Activated CD4-positive, alpha-beta T cell treated with anti-CD3 and anti-CD28 coated beads, Interleukin-2, amount 50 U/mL, for 4 hours (primary cell): ENCODE results near the gene TTLL6.
"Not testable (repeated sequence)": the region's sequence is repeated elsewhere in the genome, so short reads cannot be mapped to it uniquely, and the experiment has no call there.

Source experiments
- DNase-seq, 2 experiments: peaks; one replicate each; pipeline ENCODE4 v3.0.0-alpha.2; 2020

Gene TTLL6

GRCh38 chr17:48814504-48814903 is 2.5 kb downstream of the TTLL6 start:
- peak; percentile 56 to 60 for DNase-seq

DNA sequence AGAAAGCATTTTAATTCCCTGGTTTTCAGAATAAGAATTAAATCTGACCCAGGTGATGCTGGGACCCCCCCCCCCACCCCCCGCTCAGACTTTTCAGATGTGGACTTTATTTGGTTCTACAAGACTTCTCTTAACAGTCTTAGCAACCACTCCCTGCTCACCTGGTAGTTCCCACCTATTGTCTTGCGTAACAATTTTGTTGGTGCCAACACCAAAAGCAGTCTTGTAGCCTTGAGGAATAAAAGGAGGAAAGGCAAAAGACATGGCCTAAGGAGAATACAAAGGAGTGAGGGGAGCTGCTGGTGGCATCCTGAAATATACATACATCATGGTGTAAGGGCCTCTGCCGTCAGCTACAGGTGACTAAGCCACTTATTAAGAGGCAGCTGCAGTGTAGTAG is 5.0 kb downstream of the TTLL6 start:
- no peak for DNase-seq

DNA sequence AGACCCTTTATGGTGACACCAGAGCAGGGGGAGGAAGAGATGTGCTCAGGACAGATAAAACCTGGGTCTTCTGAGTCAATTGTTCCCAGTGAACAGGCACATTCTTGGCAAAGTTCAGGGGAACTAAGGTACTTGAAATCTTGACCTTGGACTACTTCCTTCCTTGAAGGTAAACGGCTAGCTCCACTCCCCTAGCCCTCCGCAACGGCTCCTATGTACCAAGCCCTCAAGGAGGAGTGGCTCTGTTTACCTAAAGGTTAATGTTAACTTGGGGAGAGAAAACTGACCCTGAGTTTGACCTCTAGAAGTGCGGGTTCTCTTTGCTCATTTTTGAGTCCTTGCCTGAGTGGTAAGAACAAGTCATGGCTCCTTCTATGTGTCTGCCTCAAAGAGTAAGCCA is 7.8 kb downstream of the TTLL6 start:
- DNase-seq, result no peak

GRCh38 chr17:48804936-48805411 is 12.1 kb downstream of the TTLL6 start:
- peak; percentile 61 to 64 for DNase-seq

- no peak for DNase-seq
These were observed 16.3 kb downstream of the TTLL6 start for GRCh38 chr17:48800626-48801217.

DNA sequence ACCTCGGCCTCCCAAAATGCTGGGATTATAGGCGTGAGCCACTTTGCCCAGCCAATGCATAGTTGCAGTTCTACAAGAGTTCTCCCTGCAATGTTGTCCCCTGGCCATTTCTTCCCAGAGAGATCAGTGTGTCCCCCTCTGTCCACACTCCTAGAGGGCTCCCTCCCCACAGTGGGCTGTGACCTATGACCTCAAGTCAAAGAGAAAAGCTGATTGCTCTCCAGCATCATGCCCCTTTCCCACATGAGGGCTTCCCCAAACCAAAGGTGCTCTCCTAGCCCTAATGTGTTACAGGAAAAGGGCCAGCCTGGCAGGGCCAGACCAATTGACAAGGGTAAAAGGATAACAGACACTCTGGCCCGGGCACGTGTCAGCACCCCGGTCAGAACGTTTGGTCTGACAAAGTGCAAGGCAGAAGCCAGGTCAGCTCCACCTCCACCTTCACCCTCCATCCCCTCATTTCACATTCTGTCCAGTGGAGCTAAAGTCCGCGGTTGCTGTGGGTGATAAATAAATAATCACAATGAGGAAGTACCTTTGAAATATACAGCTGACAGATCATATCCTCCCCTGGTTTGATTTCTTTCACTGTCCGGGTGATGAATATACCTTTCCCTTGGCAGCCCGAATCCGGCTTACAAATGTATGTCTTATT is 17.8 kb downstream of the TTLL6 start:
- no peak for DNase-seq

DNA sequence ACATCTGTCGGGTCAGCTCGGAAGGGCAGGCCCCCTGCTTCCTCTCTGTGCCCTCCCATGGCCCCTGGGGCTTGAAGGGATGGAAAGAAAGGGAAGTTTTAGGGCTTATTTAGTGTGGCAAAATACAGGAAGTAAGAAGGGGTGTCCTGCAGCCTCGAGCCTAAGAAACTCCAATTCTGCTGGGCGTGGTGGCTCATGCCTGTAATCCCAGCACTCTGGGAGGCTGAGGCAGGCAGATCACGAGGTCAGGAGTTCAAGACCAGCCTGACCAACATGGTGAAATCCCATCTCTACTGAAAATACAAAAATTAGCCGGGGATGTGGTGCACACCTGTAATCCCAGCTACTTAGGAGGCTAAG is 20.9 kb downstream of the TTLL6 start:
- not testable (repeated sequence) for DNase-seq

GRCh38 chr17:48795444-48796162 is 21.4 kb downstream of the TTLL6 start:
- DNase-seq, result no peak

GRCh38 chr17:48792033-48792798 is 24.8 kb downstream of the TTLL6 start:
- DNase-seq, result no peak

DNA sequence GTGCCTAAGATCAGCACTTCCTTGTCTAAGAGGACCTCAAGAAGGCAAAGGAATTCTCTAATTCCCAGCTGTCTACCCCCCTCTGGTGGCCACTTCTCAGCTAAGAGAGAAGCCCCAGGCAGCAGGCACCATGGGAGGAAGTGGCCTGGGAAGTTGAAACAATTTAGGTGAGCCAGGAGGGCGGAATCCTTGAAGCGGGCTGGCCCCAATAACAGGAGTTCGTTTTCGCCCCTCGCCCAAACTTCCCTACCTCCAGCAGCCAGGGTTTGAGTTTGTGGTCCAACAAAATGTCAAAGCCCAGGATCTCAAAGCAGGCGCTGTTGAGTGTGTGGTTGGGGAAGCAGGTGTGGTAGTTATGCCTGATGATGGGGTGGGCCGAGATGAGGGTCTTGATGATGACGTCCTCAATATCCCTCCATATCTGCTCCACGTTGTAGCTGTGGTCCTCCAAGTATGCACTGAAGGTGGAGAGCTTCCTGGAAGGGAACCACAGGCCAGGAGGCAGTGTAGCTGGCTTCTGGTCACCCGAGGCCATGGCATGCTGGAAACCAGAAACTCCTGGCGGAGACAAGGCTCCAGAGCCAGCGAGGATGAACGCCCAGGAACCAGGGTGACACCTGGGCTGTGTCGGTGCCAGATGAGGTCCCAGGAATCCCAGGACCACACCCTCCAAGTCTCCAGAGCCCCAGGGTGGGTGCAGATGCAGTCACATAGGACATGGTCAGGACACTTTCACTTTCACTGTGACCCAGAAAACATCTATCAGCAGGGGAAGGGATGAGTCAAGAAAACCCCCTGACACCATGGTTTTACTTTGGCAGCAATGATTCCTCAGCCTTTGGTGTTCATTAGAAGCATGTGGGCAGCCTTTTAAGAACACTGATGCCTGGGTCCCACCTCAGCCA is 25.6 kb downstream of the TTLL6 start:
- DNase-seq, result no peak

DNA sequence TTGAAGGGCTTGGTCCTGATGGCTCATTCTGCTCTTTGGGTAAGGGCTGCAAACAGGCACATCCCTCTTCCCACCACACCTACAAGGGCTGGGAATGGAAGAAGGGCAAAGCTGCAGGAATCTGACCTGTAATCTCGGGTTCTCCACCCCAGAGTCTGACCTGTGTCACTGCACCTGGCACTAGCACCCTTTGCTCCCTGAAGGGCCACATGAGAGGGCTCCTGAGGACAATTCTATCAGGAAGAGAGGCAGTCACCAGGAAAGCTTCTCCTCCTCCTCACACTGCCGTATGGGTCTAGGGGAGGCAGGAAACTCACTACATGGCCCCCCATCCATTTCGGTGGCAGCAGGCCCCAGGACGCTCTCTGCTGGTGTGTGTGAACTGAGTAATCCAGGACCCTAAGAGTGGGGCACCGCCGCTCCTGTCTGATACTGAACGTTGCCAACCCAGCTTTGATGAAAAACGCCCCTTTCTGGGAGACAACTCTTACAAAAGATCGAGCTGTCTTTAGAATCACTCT is 26.4 kb downstream of the TTLL6 start:
- no peak for DNase-seq

DNA sequence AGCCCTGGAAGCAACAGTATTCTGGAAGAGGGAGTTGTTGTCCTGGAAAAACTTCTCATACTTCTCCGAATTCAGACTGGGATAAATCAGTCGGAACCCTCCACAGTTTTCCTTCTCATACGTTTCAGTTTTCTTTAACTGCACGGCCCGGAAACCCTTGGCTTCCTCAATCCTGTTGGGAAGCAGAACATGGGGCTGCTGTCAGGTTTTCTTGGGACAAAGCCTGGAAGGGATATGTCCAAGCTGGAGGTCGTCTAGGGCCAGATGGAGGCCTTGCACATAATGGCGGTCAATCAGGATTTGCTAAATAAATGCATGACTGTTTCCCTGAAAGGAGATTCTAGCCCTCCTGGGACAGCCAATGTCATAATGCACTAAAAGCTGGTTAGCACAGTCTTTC is 29.2 kb downstream of the TTLL6 start:
- no peak for DNase-seq

DNA sequence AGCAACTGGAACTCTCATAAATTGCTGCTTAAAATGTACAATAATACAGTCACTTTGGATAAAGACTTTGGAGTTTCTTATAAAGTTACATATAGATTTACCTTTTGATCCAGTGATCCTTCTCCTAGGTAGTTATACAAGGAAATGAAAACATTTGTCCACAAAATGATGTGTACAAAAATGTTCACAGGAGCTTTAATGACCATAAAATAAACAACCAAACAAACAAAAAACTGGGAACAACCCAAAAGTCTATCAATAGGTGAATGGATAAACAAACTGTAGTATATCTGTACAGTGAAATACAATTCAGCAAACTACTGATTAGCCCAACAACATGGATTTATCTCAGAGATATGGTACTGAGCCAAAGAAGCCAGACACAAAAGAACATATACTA is 37.6 kb downstream of the TTLL6 start:
- no peak for DNase-seq

DNA sequence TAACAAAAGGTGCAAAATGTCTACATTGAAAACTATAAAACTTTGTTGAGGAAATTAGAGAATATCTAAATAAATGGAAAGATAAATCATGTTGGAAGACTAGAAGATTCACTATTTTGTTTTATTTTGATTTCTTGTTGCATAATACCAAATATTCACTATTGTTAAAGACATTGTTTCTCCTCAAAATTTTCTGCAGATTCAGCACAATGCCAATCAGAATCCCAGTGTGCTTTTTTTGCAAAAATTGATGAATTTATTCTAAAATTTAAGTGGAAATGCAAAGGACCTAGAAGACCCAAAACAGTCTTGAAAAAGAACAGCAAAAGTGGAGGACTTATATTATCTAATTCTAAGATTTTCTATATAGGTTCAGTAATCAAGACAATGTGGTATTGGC is 40.4 kb downstream of the TTLL6 start:
- DNase-seq, result no peak

DNA sequence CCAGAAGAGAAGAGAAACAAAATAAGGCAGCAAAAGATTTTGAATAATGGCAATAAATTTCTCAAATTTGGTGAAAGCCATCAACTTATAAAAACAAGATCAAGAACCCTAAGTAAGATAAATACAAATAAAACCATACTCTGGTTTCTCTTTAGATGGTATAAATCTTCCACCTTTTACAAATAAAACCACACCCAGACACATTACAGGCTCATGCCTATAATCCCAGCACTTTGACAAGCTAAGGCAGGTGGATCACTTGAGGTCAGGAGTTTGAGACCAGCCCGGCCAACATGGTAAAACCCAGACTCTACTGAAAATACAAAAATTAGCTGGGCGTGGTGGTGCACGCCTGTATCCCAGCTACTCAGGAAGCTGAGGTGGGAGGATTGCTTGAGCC is 43.8 kb downstream of the TTLL6 start:
- DNase-seq, result no peak

DNA sequence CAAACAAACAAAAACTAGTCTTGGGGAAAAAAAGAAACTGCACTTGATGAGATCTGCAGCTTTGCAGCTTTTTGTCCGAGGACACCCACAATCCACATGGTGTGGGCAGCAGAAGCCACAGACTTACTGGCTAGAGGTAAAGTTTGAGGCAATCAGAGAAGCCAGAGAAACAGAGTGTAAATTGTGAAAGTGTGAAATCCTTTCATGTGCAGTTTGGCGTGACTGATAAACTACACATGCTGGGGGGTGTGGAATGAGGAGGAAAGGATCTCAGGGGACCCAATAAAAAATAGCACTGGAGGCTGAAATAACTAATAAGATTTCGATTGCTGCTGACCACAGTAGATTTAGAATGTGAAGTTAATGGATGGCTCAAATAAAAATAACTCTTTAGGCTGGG is 46.1 kb downstream of the TTLL6 start:
- no peak for DNase-seq

- DNase-seq, result no peak
These were observed 47.9 kb downstream of the TTLL6 start for GRCh38 chr17:48769009-48769675.

GRCh38 chr17:48767263-48767774 is 49.7 kb downstream of the TTLL6 start:
- no peak for DNase-seq

GRCh38 chr17:48761114-48761513 is 55.9 kb downstream of the TTLL6 start:
- DNase-seq, result no peak

DNA sequence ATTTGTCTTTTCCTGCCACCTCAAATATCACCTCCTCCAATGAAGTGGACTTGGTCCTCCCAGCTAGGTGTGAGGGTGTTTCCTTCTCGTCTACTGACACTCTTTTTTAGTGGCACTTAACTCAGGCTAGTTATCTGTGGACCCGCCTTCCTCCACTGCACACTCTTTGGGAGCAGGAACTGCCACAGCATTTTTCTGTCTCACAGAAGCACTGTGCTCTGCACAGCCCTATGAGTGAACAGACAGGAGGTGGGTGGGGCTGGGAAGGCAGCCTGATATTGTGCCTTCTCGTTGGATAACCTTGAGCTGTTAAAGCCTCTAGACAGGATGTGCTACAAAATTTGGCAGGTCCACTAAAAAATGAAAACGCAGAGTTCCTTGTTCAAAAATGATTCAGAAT is 56.6 kb downstream of the TTLL6 start:
- DNase-seq, result no peak

GRCh38 chr17:48759288-48759687 is 57.7 kb downstream of the TTLL6 start:
- no peak for DNase-seq
